ENCODE measurements around the gene LRP8. TPM values are rescaled to one million over a fixed set of nuclear protein-coding genes. Genes with fewer than 3 reads are reported as not detected.

The LRP8 gene
- total and polyA plus RNA-seq, 2 donors (not counting 1 experiment from before 2014, with no cell fraction given), result 7.8 to 9.4 TPM

GRCh38 chr1:53316766-53317581, 10.9 kb downstream of the LRP8 start:
- Histone ChIP-seq H3K27me3 (replicated peaks in 1 of 4; ENCODE audit: control extremely low read depth in 1 of 4, control insufficient read depth in 3 of 4, insufficient read depth in 4 of 4, low read length in 3 of 4) (no peaks in the 10 kb centered on the region), H3K36me3 (replicated peaks in 1 of 2; ENCODE audit: control extremely low read depth in 1 of 2, control insufficient read depth in 1 of 2, extremely low read depth in 1 of 2, insufficient read depth in 2 of 2, low read length in 1 of 2) (no peaks in the 10 kb centered on the region), H2AFZ (ENCODE audit: insufficient read depth, low read depth, low read length, poor library complexity, severe bottlenecking) (no peak overlapping the region), H3K27ac (ENCODE audit: low read length in 2 of 2) (no peak overlapping the region), H3K79me2 (ENCODE audit: control insufficient read depth, insufficient read depth, low read length) (peaks cover 26% of the 10 kb centered on the region), H4K20me1 (ENCODE audit: control insufficient read depth, insufficient read depth, low read length, poor library complexity, severe bottlenecking) (no peaks in the 10 kb centered on the region), H3K9me3 (ENCODE audit: control extremely low read depth in 1 of 3, control insufficient read depth in 2 of 3, insufficient read depth in 1 of 3, low read length in 2 of 3) (no peaks in the 10 kb centered on the region), H3K4me3 (ENCODE audit: control extremely low read depth in 1 of 5, extremely low read depth in 1 of 5, insufficient read depth in 1 of 5, low read depth in 2 of 5, low read length in 4 of 5) (no peak overlapping the region), H3K4me1 (ENCODE audit: control insufficient read depth in 2 of 2, insufficient read depth in 2 of 2, low read length in 2 of 2) (peaks cover 4 to 46% of the 10 kb centered on the region in 2 donors), H3K4me2 (replicated peaks; ENCODE audit: low read depth, low read length, poor library complexity, severe bottlenecking) (no peak overlapping the region), H3K9ac (ENCODE audit: low read length) (no peak overlapping the region)
- ChIA-PET POLR2A (no interaction called here), CTCF (interaction anchor here (2.0 kb wide), 1 partner anchor 38 kb away, joined by 11 read pairs; no protein-coding TSS in a partner anchor)
- H3K27ac Mint-ChIP-seq, result no peak overlapping the region
- H3K9me3 Mint-ChIP-seq (ENCODE audit: insufficient read depth), result no peaks in the 10 kb centered on the region
- no peak overlapping the region for H3K4me3 Mint-ChIP-seq
- peaks cover 35% of the 10 kb centered on the region for H3K4me1 Mint-ChIP-seq
- DNase-seq (no peak), ATAC-seq (ENCODE audit: low read depth) (no peak)
- WGBS (ENCODE audit: insufficient coverage), result 25% methylated on average over 12 of the region's 17 CpGs
- H3K27me3 Mint-ChIP-seq, result no peaks in the 10 kb centered on the region
- TF ChIP-seq EZH2 (IDR thresholded peaks at IDR 0.05; ENCODE audit: borderline replicate concordance, insufficient read depth, low read depth, low read length, poor library complexity, severe bottlenecking), result no peak
- TF ChIP-seq, protein P1, sequence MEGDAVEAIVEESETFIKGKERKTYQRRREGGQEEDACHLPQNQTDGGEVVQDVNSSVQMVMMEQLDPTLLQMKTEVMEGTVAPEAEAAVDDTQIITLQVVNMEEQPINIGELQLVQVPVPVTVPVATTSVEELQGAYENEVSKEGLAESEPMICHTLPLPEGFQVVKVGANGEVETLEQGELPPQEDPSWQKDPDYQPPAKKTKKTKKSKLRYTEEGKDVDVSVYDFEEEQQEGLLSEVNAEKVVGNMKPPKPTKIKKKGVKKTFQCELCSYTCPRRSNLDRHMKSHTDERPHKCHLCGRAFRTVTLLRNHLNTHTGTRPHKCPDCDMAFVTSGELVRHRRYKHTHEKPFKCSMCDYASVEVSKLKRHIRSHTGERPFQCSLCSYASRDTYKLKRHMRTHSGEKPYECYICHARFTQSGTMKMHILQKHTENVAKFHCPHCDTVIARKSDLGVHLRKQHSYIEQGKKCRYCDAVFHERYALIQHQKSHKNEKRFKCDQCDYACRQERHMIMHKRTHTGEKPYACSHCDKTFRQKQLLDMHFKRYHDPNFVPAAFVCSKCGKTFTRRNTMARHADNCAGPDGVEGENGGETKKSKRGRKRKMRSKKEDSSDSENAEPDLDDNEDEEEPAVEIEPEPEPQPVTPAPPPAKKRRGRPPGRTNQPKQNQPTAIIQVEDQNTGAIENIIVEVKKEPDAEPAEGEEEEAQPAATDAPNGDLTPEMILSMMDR (IDR thresholded peaks at IDR 0.05), result no peak
- intact Hi-C loops (cut with micrococcal nuclease), result no loop called here

DNA sequence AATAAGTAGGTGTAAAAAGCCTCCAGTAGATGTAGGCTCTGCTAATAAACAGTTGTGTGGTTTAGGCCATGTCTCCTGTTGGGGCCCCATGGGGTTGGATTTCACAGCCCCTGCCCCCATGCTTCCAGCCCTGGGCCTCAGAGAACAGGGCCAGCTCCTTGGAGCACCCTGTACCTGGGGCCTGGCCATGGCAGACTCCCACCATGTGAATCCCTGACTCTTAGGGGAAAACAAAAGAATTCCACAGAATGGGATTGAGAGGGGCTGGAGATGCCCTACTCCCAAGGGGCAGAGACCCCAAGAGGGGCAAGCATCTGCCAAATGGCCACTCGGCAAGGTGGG, 11.5 kb downstream of the LRP8 start:
- H3K27ac ChIP-seq (ENCODE audit: low read length in 2 of 2), result no peak overlapping the region
- intact Hi-C loops (cut with micrococcal nuclease), result no loop called here
- POLR2A ChIA-PET, result no interaction called here
- H3K36me3 ChIP-seq (replicated peaks in 1 of 2; ENCODE audit: control extremely low read depth in 1 of 2, control insufficient read depth in 1 of 2, extremely low read depth in 1 of 2, insufficient read depth in 2 of 2, low read length in 1 of 2), result no peaks in the 10 kb centered on the region
- no peak for TF ChIP-seq EZH2 (IDR thresholded peaks at IDR 0.05; ENCODE audit: borderline replicate concordance, insufficient read depth, low read depth, low read length, poor library complexity, severe bottlenecking)
- TF ChIP-seq, protein P1 (IDR thresholded peaks at IDR 0.05), result no peak
- H3K4me3 ChIP-seq (ENCODE audit: control extremely low read depth in 1 of 5, extremely low read depth in 1 of 5, insufficient read depth in 1 of 5, low read depth in 2 of 5, low read length in 4 of 5), result no peak overlapping the region
- no peaks in the 10 kb centered on the region for H3K9me3 ChIP-seq (ENCODE audit: control extremely low read depth in 1 of 3, control insufficient read depth in 2 of 3, insufficient read depth in 1 of 3, low read length in 2 of 3)
- H3K4me3 Mint-ChIP-seq, result no peak overlapping the region
- H3K27me3 ChIP-seq (replicated peaks in 1 of 4; ENCODE audit: control extremely low read depth in 1 of 4, control insufficient read depth in 3 of 4, insufficient read depth in 4 of 4, low read length in 3 of 4), result no peaks in the 10 kb centered on the region
- no peak overlapping the region for H3K27ac Mint-ChIP-seq
- ATAC-seq (ENCODE audit: low read depth), result no peak
- H3K9me3 Mint-ChIP-seq (ENCODE audit: insufficient read depth), result no peaks in the 10 kb centered on the region
- no peak overlapping the region for H3K9ac ChIP-seq (ENCODE audit: low read length)
- H4K20me1 ChIP-seq (ENCODE audit: control insufficient read depth, insufficient read depth, low read length, poor library complexity, severe bottlenecking), result no peaks in the 10 kb centered on the region
- no peak for DNase-seq
- H3K4me2 ChIP-seq (replicated peaks; ENCODE audit: low read depth, low read length, poor library complexity, severe bottlenecking), result no peak overlapping the region
- peaks cover 4 to 43% of the 10 kb centered on the region in 2 donors for H3K4me1 ChIP-seq (ENCODE audit: control insufficient read depth in 2 of 2, insufficient read depth in 2 of 2, low read length in 2 of 2)
- 0% methylated on average over 1 of the region's 1 CpG for WGBS (ENCODE audit: insufficient coverage)
- peaks cover 30% of the 10 kb centered on the region for H3K79me2 ChIP-seq (ENCODE audit: control insufficient read depth, insufficient read depth, low read length)
- H3K4me1 Mint-ChIP-seq, result peaks cover 32% of the 10 kb centered on the region
- no peaks in the 10 kb centered on the region for H3K27me3 Mint-ChIP-seq
- CTCF ChIA-PET, result no interaction called here
- no peak overlapping the region for H2AFZ ChIP-seq (ENCODE audit: insufficient read depth, low read depth, low read length, poor library complexity, severe bottlenecking)

All from B cell (primary cell).